CD4-positive, alpha-beta T cell treated with Interleukin-6 at 100 ng/mL for 8 hours (primary cell): ENCODE data around the gene HYOU1.
"Not testable (repeated sequence)": the region's sequence is repeated elsewhere in the genome, so short reads cannot be mapped to it uniquely, and the experiment has no call there.

ENCODE experiments used
- DNase-seq: peaks from one replicate; pipeline ENCODE4 v3.0.0-alpha.2; 2020; ENCODE audit warnings: mixed read lengths, low spot score

The HYOU1 gene

DNA sequence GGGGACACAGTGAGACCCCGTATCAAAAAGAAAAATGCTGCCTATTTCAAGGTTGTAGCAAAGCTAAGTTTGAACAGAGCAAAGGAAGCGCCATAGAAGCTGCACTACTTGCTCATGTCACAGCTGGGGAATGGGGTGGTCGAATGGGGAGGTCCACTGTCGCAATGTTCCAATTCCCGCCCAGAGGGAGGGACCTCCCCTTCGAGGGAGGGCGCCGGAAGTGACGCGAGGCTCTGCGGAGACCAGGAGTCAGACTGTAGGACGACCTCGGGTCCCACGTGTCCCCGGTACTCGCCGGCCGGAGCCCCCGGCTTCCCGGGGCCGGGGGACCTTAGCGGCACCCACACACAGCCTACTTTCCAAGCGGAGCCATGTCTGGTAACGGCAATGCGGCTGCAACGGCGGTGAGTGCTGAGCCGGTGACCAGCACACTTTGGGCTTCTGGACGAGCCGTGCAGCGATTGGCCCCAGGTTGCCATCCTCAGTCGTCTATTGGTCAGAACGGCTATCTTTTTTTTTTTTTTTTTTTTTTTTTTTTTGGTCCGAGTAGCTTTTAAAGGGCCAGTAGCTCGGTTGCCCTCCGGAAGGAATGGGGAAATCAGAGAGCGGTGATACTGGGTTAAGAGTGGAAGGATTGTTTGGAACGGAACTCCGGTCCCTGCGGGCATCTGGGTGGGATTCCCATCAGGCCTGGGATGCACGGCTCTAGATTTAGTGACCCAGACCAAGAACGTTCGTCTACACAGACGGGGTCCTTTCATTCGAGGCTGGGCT lies 27.8 kb upstream of the HYOU1 start, which contains the start of gene HMBS:
TSS of gene HMBS (plus strand) at position 219 of the 774 bp plus-strand sequence. CDS start at position 372, 153 bp downstream.
- peak; percentile 85 for DNase-seq

DNA sequence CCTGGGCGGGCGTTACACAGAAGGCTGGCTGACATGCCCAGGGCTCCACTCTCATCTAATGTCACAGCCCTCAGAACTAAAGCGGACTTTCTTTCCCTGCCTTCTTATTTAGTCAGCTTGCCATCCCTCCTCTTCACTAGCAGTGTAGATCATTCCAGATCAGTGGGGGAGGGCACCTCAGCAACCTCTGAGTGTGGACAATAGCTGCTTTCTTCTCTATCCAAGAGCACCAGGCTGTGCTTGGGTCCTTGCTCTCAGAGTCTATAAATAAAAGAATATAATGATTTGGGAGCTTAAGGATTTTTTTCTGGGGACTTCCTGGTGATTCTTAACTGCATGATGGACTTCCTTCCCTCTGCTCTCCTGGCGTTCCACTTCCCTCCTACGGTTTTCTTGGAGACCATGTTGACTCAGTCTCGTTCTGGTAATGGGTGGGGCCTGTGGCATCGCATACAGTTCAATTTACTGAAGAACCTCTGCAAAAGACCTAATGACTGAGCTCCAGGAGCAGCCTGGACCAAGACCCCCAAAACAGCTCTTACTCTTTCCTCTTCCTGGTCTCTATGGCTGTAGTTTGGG lies 24.8 kb upstream of the HYOU1 start:
- no peak for DNase-seq

DNA sequence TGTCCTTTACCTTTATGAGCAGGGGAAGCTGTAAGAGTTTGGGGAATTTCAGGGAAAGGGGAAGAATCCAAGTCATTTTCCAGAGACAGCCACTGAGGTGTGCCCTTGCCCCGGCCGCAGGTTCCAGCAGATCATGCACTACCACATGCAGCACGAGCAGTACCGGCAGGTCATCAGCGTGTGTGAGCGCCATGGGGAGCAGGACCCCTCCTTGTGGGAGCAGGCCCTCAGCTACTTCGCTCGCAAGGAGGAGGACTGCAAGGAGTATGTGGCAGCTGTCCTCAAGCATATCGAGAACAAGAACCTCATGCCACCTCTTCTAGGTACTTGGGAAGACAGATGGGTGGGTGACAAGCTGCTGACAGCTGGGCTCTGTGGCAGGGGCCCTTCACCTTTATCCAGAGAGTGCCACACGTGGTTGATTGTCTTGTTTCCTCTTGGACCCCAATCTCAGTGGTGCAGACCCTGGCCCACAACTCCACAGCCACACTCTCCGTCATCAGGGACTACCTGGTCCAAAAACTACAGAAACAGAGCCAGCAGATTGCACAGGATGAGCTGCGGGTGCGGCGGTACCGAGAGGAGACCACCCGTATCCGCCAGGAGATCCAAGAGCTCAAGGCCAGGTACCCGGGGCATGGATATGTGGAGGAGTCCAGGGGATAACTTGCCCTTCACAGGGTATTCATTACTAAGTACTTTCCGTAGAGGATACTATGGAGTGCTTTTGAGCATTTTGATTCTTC lies 21.8 kb upstream of the HYOU1 start:
- no peak for DNase-seq

DNA sequence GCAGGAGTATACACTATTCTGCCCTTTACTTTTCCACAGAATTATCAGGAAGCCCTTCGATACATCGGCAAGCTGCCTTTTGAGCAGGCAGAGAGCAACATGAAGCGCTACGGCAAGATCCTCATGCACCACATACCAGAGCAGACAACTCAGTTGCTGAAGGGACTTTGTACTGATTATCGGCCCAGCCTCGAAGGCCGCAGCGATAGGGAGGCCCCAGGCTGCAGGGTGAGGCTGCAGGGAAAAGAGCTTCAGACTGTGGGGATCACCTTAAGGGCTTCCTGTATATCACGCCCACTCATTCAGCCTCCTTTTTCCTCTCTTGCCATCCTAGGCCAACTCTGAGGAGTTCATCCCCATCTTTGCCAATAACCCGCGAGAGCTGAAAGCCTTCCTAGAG lies 20.8 kb upstream of the HYOU1 start:
- no peak for DNase-seq

DNA sequence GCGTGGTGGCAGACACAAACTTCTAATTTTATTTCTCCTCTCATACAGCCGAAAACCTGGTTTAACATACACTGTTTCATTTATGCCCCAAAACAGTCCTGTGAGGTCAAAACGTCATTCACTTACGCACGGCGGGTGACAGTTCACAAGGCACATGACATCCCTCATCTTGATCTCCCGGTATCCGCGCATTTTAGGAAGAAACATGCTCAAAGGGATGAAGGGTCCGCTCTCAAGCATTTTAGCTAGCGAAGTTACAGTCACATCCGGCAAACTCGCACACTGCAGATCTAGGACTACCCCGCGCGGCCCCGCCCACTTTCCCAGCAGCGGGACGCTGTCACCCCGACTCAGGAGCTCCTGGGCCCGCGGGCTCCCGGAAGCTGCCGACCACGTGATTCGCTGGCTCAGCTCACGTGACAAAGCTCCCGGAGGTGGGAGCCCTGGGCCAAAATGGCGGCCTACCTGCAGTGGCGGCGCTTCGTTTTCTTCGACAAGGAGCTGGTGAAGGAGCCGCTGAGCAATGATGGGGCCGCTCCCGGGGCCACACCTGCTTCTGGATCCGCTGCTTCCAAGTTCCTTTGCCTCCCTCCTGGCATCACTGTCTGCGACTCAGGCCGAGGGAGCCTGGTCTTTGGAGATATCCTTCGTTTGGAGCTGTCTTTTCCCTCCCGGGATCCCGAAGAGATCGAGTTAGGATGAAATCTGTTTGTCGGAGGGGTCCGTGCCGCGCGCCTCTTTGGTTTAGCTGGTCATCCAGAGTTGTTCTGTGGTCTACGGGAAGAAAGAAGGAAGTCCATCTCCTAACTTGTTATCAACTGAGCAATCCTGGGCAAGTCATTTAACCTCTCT lies 10.6 kb upstream of the HYOU1 start, which contains the start of gene VPS11:
TSS of gene VPS11 (plus strand) at position 448 of the 852 bp plus-strand sequence. CDS start at position 454, 6 bp downstream.
- DNase-seq = peak; percentile 98

DNA sequence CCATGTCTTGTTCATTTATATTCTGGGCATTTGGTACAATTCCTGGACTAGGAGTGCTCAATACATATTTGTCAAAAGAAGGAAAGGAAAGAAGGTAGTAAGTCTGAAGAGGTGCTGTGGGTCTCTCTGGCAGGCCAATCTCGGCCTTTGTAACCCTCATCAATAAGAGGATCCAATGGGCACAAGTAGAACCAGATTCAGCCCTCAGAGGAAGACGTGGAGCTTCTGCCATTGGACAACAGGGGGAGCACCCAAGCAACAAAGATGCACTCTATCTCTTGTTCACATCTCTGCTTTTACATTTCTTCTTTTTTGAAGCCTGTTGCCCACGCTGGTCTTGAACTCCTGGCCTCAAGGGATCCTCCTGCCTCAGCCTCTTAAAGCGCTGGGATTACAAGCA lies 8.4 kb upstream of the HYOU1 start:
- DNase-seq = peak; percentile 53

DNA sequence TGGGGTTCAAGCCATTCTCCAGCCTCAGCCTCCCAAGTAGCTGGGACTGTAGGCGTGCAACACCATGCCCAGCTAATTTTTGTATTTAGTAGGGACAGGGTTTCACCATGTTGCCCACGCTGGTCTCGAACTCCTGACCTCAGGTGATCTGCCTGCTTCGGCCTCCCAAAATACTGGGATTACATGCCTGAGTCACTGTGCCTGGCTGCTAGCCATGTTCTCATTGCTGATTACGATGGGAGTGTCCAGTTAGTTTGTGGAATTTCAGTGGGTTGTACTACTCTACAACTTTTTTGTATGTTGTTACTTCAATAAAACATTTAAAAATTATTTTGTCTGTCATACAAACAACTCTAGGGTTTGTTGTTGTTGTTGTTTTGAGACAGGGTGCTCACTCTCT lies 5.8 kb upstream of the HYOU1 start:
- DNase-seq = no peak

DNA sequence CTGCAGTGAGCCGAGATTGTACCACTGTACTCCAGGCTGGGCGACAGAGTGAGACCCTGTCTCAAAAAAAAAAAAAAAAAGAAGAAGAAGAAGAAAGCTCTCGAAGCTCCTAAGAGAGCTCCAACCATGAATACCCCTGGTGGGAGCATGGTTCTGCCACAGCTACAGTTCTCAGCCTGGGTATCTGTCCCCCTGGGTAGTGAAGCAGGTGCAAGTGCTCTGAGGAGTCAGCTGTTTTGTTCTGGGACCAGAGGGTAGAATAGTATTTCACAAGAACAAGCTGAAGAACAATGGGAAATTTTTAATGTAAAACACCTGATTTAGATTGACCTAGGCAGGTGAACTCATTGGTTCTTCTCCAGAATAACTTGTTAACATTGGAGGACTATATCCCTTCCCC lies 4.3 kb upstream of the HYOU1 start:
- no peak for DNase-seq

DNA sequence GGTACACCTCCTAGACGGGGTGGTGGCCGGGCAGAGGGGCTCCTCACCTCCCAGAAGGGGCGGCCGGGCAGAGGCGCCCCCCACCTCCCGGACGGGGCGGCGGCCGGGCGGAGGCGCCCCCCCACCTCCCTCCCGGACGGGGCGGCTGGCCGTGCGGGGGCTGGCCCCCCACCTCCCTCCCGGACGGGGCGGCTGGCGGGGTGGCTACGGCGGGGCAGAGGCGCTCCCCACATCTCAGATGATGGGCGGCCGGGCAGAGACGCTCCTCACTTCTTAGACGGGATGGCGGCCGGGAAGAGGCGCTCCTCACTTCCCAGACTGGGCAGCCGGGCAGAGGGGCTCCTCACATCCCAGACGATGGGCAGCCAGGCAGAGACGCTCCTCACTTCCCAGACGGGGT lies 2.1 kb upstream of the HYOU1 start:
- not testable (repeated sequence) for DNase-seq

DNA sequence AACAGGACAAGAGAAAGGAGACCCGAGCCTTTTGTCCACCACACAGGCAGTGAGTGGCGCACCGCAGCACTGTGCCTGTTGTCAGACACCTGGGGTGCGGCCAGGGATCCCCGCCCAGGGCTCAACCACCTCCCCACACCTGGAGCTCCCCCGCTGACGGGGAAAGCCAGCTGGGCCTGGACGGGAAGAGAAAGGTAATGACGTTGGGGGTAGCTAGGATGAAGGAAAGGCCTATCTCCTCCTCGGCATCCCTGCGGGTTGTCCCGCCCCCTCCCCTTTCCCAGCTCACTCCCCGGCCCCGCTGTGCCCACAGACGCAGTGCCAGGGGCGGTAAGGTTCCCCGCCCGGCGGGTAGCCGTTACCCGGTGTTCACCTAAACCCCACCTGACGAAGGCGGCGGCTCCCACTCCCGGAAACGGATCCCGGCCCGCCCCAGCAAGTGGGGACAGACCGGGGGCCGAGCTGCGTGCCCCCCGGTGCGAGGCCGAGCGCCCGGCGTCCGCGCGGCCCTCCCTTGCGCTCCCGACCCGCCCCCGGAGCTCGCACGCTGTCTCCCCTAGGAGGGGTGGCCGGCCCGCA lies 495 bp downstream of the HYOU1 start:
- peak; percentile 18 for DNase-seq

DNA sequence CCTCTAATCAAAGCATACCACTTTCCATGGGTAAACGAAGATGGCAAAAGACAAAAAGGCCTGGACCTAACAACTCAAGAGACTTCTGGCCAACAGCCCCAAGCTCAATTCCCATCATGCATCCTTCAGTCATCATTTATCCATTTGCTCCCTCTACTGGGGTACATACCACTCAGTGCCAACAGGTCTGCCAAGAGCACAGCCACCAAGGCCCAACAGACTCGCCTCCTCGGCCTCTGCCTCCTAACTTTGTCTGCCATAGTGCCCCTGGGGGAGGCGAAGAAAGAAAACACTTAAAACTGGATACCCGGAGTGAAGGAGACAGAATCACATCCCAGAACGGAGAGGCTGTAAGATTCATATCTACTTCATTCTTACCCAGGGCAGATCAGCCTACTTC lies 1.1 kb downstream of the HYOU1 start:
- no peak for DNase-seq

DNA sequence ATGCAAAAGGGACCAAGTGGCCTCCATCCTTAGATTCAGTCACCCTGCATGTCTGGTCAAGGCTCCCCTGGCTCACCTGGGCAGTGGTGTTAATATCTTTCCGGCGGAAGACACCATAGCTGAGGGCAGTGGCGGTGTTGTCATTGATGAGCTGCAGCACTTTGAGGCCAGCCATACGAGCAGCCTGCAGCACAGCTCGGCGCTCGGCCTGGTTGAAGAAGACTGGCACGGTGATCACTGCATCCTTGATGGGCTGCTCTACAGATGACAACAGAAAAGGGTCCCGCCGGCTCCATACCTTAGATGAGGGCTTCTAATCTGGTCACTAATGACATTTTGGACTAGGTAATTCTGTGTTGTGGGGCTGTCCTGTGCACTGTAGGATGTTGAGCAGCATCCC lies 2.6 kb downstream of the HYOU1 start:
- no peak for DNase-seq

DNA sequence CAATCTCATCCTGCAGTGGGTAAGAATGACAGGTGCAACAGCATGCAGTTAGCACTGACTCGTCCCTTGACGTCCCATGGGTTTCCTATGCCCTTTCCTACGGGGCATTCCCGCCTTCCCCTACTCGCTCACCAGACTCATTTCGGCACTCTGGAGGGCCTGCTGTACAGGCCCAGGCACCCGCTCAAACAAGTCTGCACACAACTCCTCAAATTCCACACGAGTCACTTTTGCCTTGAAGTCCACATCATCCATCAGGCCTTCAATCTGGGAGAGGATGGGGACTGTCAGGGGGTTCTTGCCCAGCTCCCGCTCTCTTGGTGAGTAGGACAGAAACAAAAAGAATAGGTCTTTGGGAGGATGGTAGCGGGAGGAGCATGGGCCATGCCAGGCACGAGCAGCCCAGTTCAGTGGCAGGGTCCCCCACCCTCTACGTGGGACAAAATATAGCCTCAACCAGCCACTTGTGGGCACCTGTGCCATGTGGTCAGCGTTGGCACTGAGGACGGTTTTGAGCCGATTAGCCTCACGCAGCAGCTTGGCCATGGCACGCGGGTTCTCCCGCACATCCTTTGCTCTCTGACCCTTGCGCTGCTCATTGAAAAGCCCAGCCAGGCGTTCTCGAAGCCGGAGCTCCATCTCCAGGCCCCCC lies 4.7 kb downstream of the HYOU1 start:
- DNase-seq = no peak

DNA sequence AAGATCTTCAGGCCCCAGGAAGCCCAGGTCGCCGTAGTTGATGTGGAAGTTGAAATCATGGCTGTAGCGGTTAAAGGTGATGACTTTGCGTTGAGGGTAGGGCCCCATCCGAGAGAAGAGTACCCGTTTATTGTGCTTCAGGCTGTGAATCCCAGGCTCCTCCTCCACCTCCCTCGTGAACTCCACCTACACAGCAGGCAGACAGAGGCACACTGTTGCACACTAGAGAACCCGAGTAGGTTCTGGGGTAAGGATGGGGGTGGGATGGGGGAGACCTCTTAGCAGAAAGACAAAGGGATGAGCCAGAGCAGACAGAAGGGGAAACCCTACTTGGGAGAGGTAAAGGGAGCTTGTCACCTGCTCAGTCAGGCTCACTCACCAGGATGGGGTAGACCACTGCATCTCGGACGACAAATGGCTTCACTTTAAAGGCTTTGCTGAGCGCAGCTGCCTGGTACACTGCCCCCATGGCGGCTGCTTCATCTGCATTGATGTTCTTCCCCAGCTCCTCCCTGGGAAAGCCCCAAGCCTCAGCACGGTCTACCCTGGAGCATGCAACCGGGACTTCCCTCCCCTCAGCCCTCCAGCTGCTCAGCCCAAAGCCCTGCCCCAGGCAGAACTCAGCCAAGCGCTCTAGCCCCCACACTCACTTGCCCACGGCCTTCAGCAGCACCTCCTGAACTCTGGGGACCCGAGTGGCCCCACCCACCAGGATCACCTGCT lies 5.4 kb downstream of the HYOU1 start:
- no peak for DNase-seq

DNA sequence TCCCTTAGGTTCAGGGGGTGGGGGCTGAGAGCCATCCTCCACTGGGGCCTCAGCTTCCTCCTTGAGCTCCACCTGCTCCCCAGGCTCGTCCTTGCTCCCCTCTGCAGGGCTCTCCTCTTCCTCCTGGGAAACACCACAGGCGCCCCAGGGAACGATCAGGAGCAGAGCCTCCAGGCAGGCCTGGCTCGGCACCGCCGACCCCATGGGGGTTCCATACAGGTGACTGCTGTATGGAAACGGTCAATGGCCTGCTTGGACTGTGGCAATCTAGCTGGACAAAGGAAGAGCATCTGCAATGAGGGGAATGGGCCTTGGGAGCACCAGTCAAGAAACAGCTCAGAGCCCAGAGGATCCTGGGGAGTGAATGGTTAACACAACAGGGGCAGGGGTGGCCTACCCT lies 7.9 kb downstream of the HYOU1 start:
- no peak for DNase-seq

DNA sequence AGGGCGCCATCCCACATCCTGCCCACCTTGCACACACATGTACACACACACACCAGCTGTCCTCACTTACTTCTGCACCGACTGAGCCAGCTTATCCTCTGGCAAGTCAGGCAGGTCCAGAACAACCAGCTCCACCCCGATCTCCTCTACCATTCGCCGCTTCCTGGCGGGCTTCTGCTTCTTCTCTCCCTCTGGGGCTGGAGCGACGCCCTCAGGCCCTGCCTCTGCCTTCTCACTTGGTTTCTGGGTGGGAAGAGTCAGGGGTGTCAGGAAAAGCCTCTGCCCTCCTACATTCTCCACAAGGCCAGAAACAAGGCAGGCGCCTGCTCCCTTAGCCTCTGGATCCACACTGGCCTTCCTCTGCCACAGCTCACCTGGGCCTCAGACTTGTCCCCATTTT lies 8.4 kb downstream of the HYOU1 start:
- no peak for DNase-seq

DNA sequence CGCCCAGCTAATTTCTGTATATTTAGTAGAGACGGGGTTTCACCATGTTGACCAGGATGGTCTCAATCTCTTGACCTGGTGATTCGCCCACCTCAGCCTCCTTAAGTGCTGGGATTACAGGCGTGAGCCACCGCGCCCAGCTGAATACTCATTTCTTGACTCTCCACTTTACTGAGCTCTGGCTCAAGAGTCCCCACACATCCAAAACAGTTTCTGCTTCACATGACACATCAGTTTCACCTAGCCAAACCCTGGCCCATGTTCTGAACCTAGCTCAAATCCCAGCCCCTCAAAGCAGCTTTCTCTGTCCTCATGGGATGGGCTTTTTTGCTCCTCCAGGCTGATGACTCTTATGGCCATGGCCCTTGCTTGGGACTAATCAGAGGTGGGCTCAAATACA lies 9.8 kb downstream of the HYOU1 start:
- DNase-seq = no peak

DNA sequence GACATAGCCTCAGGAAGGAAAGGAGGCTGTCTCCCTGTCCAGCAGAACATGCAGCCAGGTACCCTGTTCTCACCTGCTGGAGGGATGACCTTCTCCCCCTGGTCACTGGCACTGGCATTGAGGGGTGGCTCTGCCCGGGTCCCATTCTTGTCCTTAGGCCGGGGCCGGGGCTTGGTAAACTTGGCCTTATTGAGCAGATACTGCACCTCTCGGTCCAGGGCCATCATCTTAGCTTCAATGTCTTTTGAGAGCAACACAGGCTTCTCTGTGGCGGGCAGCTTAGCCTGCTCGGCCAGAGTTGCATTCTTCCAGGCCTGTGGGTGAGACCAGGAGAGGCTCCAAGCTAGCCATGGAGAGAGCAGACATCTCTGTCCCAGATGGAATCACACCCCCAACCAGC lies 10.5 kb downstream of the HYOU1 start:
- DNase-seq = no peak

DNA sequence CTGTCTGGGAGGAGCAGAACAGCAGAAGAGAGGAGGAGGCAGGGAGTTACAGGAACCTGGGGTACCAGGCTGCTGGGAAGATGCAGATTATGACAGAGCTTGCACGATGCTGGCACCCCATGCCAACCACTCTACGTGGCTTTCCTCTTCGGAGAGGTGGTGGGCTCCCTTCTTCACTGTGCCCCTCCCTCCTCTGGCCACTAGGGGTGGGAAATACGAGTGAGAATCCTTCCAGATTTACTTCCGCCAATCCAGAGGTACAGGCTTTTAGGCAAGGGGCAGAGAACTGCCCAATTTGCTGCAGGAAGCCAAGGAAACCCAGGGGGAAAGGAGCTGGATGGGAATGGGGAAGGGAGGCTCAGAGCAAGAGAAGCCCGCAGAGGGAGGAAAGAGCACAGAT lies 12.3 kb downstream of the HYOU1 start:
- DNase-seq = no peak

DNA sequence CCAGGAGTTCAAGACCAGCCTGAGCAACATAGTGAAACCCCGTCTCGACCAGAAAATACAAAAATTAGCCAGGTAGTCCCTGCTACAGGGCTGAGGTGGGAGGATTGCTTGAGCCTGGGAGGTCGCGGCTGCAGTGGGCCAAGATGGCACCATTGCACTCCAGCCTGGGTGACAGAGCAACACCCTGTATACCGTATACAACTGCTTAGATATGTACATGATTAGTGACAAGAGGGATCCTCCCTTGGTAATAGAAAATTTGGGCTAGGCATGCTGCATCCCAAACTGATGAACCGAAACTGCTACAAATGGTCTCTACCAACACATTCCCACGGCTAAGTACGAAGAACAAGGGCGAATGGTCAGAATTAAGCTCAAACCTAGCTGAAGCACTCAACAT lies 14.1 kb downstream of the HYOU1 start:
- no peak for DNase-seq
